Gastroesophageal sphincter (tissue), 3 donors: ENCODE data around the gene GRAMD2B.

Experiments
- CTCF ChIP-seq, 4 experiments: fragments of 200-600 bp in 2 of 4; fragments of 450-650 bp in 2 of 4; sonication (generic) in 1 of 4; IDR thresholded peaks; one replicate each; pipeline ENCODE4 v1.5.1; 2017 to 2019; ENCODE audit warnings: antibody characterized with exemption in 4 of 4, mild to moderate bottlenecking in 2 of 4, moderate library complexity in 2 of 4
- POLR2A ChIP-seq, 2 donors: fragments of 450-650 bp; IDR thresholded peaks; one replicate each; pipeline ENCODE4 v1.6.1; 2017; ENCODE audit warnings: antibody characterized with exemption in 2 of 2, mild to moderate bottlenecking in 2 of 2, moderate library complexity in 1 of 2

- no peak for TF ChIP-seq CTCF (IDR thresholded peaks at IDR 0.05)
- no peak for TF ChIP-seq POLR2A (IDR thresholded peaks at IDR 0.05)
Measured at GRCh38 chr5:126417178-126417577, 6.0 kb upstream of the GRAMD2B start.
